Activated CD8-positive, alpha-beta memory T cell treated with anti-CD3 and anti-CD28 coated beads, Interleukin-2, amount 50 U/mL, for 48 hours (primary cell): Measurements from ENCODE around the gene KLHL41.
"Not testable (repeated sequence)": the region's sequence is repeated elsewhere in the genome, so short reads cannot be mapped to it uniquely, and the experiment has no call there.

ENCODE experiments used
- DNase-seq: peaks from one replicate; pipeline ENCODE4 v3.0.0-alpha.2; 2020

Gene KLHL41

DNA sequence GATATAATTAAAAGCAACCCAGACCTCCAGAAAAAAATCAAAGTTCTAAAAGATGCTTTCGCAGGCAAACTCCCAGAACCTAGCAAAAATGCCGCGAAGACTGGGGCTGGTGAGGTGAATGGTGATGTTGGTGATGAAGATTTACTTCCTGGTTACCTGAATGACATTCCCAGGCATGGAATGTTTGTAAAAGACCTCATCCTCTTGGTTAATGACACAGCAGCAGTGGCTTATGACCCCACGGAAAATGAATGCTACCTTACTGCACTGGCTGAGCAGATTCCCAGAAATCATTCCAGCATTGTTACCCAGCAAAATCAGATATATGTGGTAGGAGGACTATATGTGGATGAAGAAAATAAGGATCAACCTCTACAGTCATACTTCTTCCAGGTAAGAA, 994 bp downstream of the KLHL41 start:
- no peak for DNase-seq

DNA sequence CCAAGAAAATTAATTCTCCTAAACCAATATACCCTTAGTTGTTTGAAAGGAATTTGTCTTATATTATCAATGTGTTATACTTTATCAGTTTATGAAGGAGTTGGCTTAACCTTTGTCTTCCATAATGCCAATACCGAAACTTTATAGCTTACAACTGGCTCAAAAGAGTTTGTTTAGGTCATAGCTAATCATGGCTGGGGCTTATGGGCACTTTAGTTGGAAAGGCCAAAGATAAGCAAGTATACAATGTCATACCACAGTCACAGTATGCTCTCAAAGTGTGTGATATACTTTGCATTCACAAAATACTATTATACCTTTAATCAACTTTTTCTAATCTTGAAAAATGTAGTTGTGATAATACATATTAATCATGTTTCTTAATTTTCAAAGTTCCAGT, 2.3 kb downstream of the KLHL41 start:
- DNase-seq: no peak

DNA sequence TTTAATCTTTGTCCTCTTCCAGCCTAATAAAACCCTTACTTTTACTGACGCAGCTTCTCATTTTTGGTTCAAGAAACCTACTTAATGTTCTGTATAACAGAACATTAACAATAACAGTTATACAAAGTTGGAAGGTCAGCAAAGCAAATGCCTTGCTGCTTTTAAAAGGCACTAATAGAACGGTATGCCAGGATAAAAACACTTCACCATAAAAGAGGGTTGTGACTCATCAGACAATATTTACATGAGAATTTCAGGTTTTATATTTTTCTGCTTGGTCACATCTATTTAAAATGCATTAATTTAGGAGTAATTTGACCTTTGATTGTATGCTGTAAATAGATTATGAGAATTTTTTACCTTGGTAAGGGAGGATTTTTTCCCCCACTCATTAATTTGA, 3.0 kb downstream of the KLHL41 start:
- no peak for DNase-seq

GRCh38 chr2:169513094-169513493, 3.6 kb downstream of the KLHL41 start:
- no peak for DNase-seq

- DNase-seq: no peak
Measured at GRCh38 chr2:169513926-169514325, 4.4 kb downstream of the KLHL41 start.

DNA sequence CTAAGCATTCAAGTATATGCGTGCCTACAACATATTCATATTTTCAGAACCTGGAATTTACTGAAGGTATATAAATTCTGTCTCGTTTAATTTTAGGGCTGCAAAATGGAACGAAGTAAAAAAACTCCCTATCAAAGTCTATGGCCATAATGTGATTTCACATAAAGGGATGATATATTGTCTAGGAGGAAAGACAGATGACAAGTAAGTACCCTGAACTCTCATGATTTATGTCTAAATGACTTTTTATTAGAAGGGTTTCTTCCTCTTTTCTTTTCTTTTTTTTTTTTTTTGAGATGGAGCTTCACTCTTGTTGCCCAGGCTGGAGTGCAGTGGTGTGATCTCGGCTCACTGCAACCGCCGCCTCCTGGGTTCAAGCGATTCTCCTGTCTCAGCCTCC, 5.3 kb downstream of the KLHL41 start:
- DNase-seq: not testable (repeated sequence)

DNA sequence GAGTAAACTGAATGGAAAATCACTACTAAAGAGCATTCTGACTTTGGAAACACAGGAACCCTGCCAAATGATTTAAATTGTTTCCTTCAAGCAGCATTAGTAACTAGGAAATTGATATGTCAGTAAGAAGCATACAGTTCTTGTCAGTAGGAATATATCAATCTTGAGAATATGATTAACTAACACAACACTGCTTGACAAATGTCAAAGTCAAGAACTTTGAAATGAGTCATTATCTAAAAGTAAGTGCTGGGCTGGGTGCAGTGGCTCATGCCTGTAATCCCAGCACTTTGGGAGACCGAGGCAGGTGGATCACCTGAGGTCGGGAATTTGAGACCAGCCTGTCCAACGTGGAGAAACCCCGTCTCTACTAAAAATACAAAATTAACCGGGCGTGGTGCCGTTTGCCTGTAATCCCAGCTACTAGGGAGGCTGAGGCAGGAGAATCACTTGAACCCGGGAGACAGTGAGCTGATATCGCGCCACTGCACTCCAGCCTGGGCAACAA, 7.0 kb downstream of the KLHL41 start:
- not testable (repeated sequence) for DNase-seq

GRCh38 chr2:169520896-169521295, 11.4 kb downstream of the KLHL41 start:
- no peak for DNase-seq

GRCh38 chr2:169523681-169524080, 14.2 kb downstream of the KLHL41 start:
- DNase-seq: no peak

DNA sequence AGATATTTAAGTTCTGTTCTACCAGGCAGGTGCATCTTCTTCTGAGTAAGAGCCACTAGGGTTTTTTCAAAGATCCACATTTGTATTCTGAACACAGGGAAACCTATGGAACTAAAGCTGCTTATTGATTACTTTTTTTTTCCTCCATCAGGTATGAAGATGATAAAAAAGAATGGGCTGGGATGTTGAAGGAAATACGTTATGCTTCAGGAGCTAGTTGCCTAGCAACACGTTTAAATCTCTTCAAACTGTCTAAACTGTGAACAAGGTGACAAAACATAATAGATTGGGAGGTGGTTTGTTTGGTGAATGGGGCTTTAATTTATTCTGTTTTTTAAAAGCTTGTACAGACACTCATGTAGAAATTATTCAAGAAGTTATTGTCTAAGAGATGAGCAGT, 15.9 kb downstream of the KLHL41 start:
- no peak for DNase-seq

DNA sequence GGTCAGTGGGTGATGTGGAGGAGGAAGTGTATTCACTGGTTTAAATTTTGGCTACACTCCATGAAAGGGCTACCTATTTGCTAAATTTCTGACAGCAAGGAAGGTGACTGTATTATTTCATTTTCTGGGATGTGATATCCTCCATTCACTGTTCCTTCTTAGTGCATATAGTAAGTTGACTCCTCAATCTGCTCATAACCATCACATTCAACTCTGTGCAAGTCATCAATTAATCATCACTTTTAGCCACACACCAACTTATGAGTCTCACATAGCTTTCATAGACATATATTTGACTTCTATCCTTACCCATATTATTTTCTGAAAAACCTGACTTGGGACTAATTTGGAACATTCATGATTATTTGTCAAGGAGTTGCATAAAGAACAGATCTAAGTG, 16.9 kb downstream of the KLHL41 start:
- DNase-seq: no peak

- DNase-seq: peak; percentile 88
Measured at GRCh38 chr2:169528271-169528701, 18.8 kb downstream of the KLHL41 start.

DNA sequence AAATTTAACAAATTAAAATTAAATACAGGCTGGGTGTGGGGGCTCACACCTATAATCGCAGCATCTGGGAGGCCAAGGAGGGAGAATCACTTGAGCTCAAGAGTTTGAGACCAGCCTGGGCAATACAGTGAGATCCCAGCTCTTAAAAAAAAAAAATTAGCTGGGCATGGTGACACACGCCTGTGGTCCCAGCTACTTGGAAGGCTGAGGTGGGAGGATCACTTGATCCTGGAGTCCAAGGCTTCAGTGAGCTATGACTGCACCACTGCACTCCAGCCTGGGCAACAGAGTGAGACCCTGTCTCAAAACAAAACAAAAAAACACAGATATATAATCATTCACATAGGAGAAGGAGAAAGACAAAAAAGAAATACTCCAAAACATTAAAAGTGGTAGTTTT, 30.0 kb downstream of the KLHL41 start:
- DNase-seq: not testable (repeated sequence)

DNA sequence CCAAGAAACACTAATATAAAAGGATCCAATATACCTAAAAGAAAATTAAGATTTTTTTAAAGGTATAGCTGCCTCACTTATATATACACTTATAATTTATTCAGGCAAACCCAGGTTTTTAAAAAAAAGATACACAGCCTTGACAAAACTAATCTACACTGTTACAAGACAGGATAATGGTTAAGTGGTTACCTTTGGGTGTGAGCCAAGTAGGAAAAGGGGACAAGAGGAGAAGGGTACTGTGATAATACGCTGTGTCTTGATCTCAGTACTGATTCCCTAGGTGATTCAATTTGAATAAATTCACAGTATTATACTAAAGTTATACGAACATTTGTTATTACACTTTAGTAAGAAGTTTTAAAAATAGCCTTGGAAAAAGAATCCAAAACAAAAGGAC, 30.6 kb downstream of the KLHL41 start:
- DNase-seq: no peak

DNA sequence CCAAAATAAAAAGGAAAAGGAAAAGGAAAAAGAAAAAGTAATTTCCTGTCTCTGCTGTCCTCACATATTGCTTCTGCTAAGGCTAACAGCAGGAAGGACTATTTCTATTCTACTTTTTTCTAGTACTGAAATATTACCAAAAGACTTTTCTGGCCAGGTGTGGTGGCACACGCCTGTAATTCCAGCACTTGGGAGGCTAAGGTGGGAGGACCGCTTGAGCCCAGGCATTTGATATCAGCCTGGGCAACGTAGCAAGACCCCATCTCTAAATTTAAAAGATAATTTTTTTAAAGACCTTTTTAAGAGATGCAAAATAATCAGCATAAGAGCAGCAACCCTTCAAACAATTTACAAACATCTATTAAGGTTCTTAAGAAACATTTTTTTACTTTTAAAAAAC, 32.9 kb downstream of the KLHL41 start:
- no peak for DNase-seq

- no peak for DNase-seq
Measured at GRCh38 chr2:169546756-169547155, 37.3 kb downstream of the KLHL41 start.

- no peak for DNase-seq
Measured at GRCh38 chr2:169561364-169561763, 51.9 kb downstream of the KLHL41 start.

GRCh38 chr2:169562084-169562483, 52.6 kb downstream of the KLHL41 start:
- DNase-seq: not testable (repeated sequence)

- DNase-seq: no peak
Measured at GRCh38 chr2:169562519-169562918, 53.0 kb downstream of the KLHL41 start.

- no peak for DNase-seq
Measured at GRCh38 chr2:169565686-169566085, 56.2 kb downstream of the KLHL41 start.

DNA sequence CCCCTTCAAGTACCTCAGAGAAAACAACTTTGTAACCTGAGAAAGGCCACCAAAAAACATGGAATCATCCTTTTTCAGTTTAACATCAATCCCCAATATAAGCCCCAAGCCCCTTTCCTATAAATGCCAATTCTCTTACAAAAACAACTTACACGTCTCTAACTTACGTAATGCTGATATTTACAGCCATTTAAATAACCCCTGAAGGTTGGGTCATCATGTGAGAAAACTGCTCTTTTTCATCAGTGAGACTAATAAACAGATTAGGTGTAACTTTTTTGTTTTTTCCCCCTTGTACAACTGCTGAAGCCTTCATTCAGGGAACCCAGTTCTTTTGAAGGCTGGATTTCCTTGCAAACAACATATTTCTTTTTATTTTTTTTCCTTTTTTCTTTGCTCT, 60.4 kb downstream of the KLHL41 start:
- DNase-seq: no peak

GRCh38 chr2:169570752-169571151, 61.2 kb downstream of the KLHL41 start:
- DNase-seq: not testable (repeated sequence)

GRCh38 chr2:169571571-169571970, 62.1 kb downstream of the KLHL41 start:
- no peak for DNase-seq

DNA sequence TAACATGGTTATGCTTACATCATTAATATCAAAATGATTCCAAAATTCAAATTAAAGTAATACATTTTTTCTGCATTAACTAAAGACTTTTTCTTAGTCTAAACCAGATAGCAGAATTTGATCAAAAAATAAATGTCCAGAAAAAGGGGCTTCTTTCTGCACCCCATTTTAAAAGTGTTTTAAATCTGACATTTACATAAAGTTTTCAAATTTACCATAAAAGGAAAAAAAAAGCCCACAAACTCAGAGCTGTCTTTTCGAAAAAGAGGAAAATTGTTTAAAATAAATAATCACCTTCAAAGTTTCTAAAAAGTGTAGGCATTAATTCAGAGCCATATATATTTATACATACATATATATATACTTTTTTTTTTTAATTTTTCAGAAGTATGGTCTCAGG, 62.7 kb downstream of the KLHL41 start:
- no peak for DNase-seq

- DNase-seq: no peak
Measured at GRCh38 chr2:169572821-169573159, 63.3 kb downstream of the KLHL41 start.
